Fibroblast of pulmonary artery (primary cell): ENCODE results near the gene PKDCC.

Experiments used
- DNase-seq: peaks from one replicate; pipeline ENCODE4 v3.0.0-alpha.2; 2010; ENCODE audit warnings: low read depth
- H3K4me3 ChIP-seq: replicated peaks from 2 replicates; pipeline ENCODE4 v1.5.1; 2011; ENCODE audit warnings: low read depth, mild to moderate bottlenecking, control low read depth, low read length, moderate library complexity
- CTCF ChIP-seq: IDR thresholded peaks from 2 replicates; pipeline ENCODE4 v1.5.1; 2011; ENCODE audit warnings: mild to moderate bottlenecking, control low read depth, low read length, inconsistent platforms; ENCODE audit errors: missing control alignments

Gene PKDCC

GRCh38 chr2:42047488-42048298 lies at the start of gene PKDCC:
Gene PKDCC, plus strand, starts transcription at chr2:42048021. Its CDS starts 179 bp downstream, at chr2:42048200.
- peak; percentile 86 for DNase-seq
- peak within 1 kb of the TSS; percentile 93 for H3K4me3 ChIP-seq
- TF ChIP-seq CTCF, result no peak

- no peak for TF ChIP-seq CTCF
- DNase-seq, result peak; percentile 74
- no peak overlapping the region for H3K4me3 ChIP-seq
These were observed 49.4 kb upstream of the PKDCC start for GRCh38 chr2:41998186-41999127.

GRCh38 chr2:41999128-41999480 lies 48.7 kb upstream of the PKDCC start:
- H3K4me3 ChIP-seq, result no peak overlapping the region
- DNase-seq, result no peak
- no peak for TF ChIP-seq CTCF

GRCh38 chr2:41999592-42000281 lies 48.1 kb upstream of the PKDCC start:
- no peak for DNase-seq
- no peak for TF ChIP-seq CTCF
- H3K4me3 ChIP-seq, result no peak overlapping the region

- TF ChIP-seq CTCF, result no peak
- no peak for DNase-seq
These were observed 46.1 kb upstream of the PKDCC start for GRCh38 chr2:42001711-42002201.

GRCh38 chr2:42007551-42007950 lies 40.3 kb upstream of the PKDCC start:
- no peak for DNase-seq
- H3K4me3 ChIP-seq, result no peak overlapping the region
- no peak for TF ChIP-seq CTCF

More at GRCh38 chr2:42001711-42002201, 46.1 kb upstream of the PKDCC start:
- H3K4me3 ChIP-seq, result no peak overlapping the region
